Lung (tissue), 12 donors: ENCODE data around the gene OPCML. TPM values are rescaled to one million over a fixed set of nuclear protein-coding genes. Genes with fewer than 3 reads are reported as not detected.

Experiments
- ATAC-seq: fragments of 200-7000 bp; cut with Tn5 transposase; one replicate; pipeline ENCODE4 v1.9.1; 2020; ENCODE audit warnings: moderate number of reproducible peaks; ENCODE audit not compliant: insufficient read depth, low FRiP score
- DNase-seq, 3 donors: peaks; one replicate each; pipeline ENCODE4 v3.0.0-alpha.2; 2013 to 2017
- H3K27ac ChIP-seq, 2 donors: one replicate each; pipeline ENCODE4 v1.5.1; 2013; ENCODE audit warnings: mild to moderate bottlenecking in 2 of 2, moderate library complexity in 2 of 2, control low read depth in 1 of 2, inconsistent platforms in 1 of 2, low read depth in 1 of 2, low read length in 1 of 2
- H3K27me3 ChIP-seq, 3 donors: one replicate each; pipeline ENCODE4 v1.5.1; 2013; ENCODE audit warnings: low read length in 2 of 3; ENCODE audit not compliant: control insufficient read depth in 3 of 3, insufficient read depth in 3 of 3
- H3K36me3 ChIP-seq, 4 donors: one replicate each; pipeline ENCODE4 v1.5.1; 2013; ENCODE audit warnings: low read length in 4 of 4, mild to moderate bottlenecking in 1 of 4, moderate library complexity in 1 of 4; ENCODE audit not compliant: control insufficient read depth in 4 of 4, insufficient read depth in 4 of 4
- H3K4me1 ChIP-seq, 5 donors: one replicate each; pipeline ENCODE4 v1.5.1; 2013; ENCODE audit warnings: low read length in 5 of 5, mild to moderate bottlenecking in 2 of 5, moderate library complexity in 1 of 5; ENCODE audit not compliant: control insufficient read depth in 5 of 5, insufficient read depth in 5 of 5
- H3K4me3 ChIP-seq: one replicate; pipeline ENCODE4 v1.5.1; 2013; ENCODE audit warnings: mild to moderate bottlenecking, control low read depth, moderate library complexity
- H3K9ac ChIP-seq, 2 donors: one replicate each; pipeline ENCODE4 v1.5.1; 2013; ENCODE audit warnings: low read length in 2 of 2, control low read depth in 1 of 2; ENCODE audit not compliant: insufficient read depth in 1 of 2
- H3K9me3 ChIP-seq, 4 donors: one replicate each; pipeline ENCODE4 v1.5.1; 2013; ENCODE audit warnings: low read length in 3 of 4, mild to moderate bottlenecking in 1 of 4, moderate library complexity in 1 of 4; ENCODE audit not compliant: control insufficient read depth in 4 of 4, insufficient read depth in 3 of 4
- WGBS, 2 donors: extraction: QIAGEN DNeasy Blood & Tissue Kit; methylation state at CpG; one replicate each; pipeline ENCODE4 v1.1.7; 2013; 5-methylcytosine and 5-hydroxymethylcytosine counted together
- polyA plus RNA-seq, 2 donors: library from polyadenylated mRNA; stranded (reverse); fragments of 200-250 nt; gene quantifications; one replicate each; pipeline ENCODE4 v1.2.1, GENCODE V29; 2013
- total RNA-seq, 2 donors: library from RNA; depleted of rRNA in 1 of 2; stranded (reverse); fragments of >200 nt in 1 of 2; gene quantifications; one replicate each; pipeline ENCODE4 v1.2.1, GENCODE V29; 2014 to 2021
- TF ChIP-seq, protein P1 (sequence below): IDR thresholded peaks from 2 replicates; pipeline ENCODE4 v1.5.1; 2012; ENCODE audit warnings: mild to moderate bottlenecking; ENCODE audit errors: control extremely low read depth, extremely low read depth
- donor health status: control.
- donor health status: control.
- donor health status: Bipolar disorder and iron deficiency.
- donor health status: healthy.
- donor health status: DM: yes; HTN: yes; CAD: no.

Gene OPCML
- total and polyA plus RNA-seq, 4 donors, result 0.49 to 0.74 TPM; not detected in 2

DNA sequence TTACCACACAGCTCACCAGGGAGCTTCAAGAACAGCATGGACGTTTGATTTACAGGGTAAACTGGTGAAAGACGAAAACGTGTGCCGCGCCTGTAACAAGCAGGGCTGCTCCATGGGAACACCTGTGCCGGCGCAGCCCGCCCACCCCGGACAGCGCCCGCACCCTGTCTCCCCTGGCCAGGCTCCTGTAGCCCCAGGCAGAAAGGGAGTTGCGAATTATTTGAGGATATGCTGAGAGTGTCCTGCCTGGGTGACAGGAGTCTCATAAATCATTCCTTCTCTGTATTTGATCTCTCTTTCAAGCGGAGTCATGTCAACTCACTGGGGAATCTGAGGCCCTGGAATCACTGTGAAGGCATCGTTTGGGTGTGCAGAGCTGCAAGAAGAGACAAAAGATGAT, 804.3 kb downstream of the OPCML start:
- H3K4me3 ChIP-seq, result no peak overlapping the region
- peaks cover 0 to 6% (median 0%) of the 10 kb centered on the region in 4 donors for H3K9me3 ChIP-seq
- no peaks in the 10 kb centered on the region for H3K36me3 ChIP-seq
- ATAC-seq, result no peak
- H3K9ac ChIP-seq, result no peak overlapping the region
- H3K27ac ChIP-seq, result no peak overlapping the region
- DNase-seq, result no peak
- H3K27me3 ChIP-seq, result no peaks in the 10 kb centered on the region
- WGBS, 2 donors, result 85% methylated on average over 14 of the region's 14 CpGs
- no peaks in the 10 kb centered on the region for H3K4me1 ChIP-seq
- TF ChIP-seq, protein P1, sequence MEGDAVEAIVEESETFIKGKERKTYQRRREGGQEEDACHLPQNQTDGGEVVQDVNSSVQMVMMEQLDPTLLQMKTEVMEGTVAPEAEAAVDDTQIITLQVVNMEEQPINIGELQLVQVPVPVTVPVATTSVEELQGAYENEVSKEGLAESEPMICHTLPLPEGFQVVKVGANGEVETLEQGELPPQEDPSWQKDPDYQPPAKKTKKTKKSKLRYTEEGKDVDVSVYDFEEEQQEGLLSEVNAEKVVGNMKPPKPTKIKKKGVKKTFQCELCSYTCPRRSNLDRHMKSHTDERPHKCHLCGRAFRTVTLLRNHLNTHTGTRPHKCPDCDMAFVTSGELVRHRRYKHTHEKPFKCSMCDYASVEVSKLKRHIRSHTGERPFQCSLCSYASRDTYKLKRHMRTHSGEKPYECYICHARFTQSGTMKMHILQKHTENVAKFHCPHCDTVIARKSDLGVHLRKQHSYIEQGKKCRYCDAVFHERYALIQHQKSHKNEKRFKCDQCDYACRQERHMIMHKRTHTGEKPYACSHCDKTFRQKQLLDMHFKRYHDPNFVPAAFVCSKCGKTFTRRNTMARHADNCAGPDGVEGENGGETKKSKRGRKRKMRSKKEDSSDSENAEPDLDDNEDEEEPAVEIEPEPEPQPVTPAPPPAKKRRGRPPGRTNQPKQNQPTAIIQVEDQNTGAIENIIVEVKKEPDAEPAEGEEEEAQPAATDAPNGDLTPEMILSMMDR, result no peak

DNA sequence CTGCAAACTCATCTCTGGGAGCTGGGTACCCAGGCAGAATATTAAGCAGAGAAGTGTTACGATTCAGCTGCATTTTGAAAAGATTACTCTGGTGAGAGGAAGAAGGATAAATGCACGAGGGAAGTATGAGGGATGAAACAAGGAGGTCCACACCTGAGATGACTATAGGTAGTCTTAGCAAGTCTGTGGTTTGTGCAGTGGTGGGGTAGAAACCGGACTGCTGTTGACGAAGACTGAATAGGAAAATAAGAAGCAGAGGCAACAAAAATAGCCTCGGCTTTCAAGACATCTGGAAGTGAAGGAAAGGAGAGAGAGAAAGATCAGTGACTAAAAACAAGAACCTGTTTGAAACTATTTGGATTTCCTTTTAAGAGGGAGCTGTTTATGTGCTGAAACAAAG, 810.8 kb downstream of the OPCML start:
- WGBS, 2 donors, result 80% methylated on average over 5 of the region's 5 CpGs
- DNase-seq, result no peak
- ATAC-seq, result no peak
- H3K4me3 ChIP-seq, result no peak overlapping the region
- TF ChIP-seq, protein P1, result no peak
- H3K9ac ChIP-seq, result no peak overlapping the region
- H3K4me1 ChIP-seq, result peaks cover 0 to 4% (median 0%) of the 10 kb centered on the region in 5 donors
- no peak overlapping the region for H3K27ac ChIP-seq
- no peaks in the 10 kb centered on the region for H3K36me3 ChIP-seq
- H3K9me3 ChIP-seq, result peaks cover 0 to 6% (median 0%) of the 10 kb centered on the region in 4 donors
- no peaks in the 10 kb centered on the region for H3K27me3 ChIP-seq

DNA sequence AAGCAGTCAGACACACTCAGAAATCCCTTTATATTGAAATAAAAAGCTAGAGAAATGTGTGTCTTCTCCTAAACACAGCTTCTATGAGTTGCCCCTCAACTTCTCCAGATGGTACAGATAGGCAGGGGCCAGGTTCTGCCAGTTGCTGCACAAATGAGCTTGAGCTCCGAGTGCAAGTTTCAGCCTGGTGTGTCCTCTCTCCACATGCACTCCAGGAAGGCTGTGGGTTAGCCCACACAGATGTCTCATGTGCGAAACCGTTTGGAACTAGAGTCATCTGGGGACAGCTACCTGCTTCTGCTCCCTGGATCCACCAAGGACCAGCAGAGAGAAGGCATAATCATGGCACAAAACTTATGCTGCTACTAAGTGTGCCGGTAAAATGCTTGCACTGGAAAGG, 812.6 kb downstream of the OPCML start:
- H3K27me3 ChIP-seq, result no peaks in the 10 kb centered on the region
- no peaks in the 10 kb centered on the region for H3K36me3 ChIP-seq
- peaks cover 0 to 4% (median 0%) of the 10 kb centered on the region in 5 donors for H3K4me1 ChIP-seq
- H3K9ac ChIP-seq, result no peak overlapping the region
- ATAC-seq, result no peak
- peaks cover 0 to under 1% (median 0%) of the 10 kb centered on the region in 4 donors for H3K9me3 ChIP-seq
- no peak overlapping the region for H3K4me3 ChIP-seq
- TF ChIP-seq, protein P1, result no peak
- DNase-seq, result no peak
- H3K27ac ChIP-seq, result no peak overlapping the region
- 54 to 78% methylated on average over 4 of the region's 4 CpGs for WGBS, 2 donors
